AG10803 (cell line): ENCODE data around the gene FAXDC2.
A peak's percentile ranks its signal among the peaks of the same experiment; 100 is the strongest.

Experiments used
- DNase-seq: peaks from one replicate; pipeline ENCODE4 v3.0.0; 2010; ENCODE audit warnings: low read depth
- H3K4me3 ChIP-seq: 2 replicates; pipeline ENCODE4 v1.5.1; 2011; ENCODE audit warnings: mild to moderate bottlenecking, low read length, control low read depth
- TF ChIP-seq, protein P1 (sequence below): conservative IDR thresholded peaks from 2 replicates; pipeline ENCODE4 v1.5.1; 2011; ENCODE audit warnings: mild to moderate bottlenecking, low read length, control low read depth, inconsistent platforms

FAXDC2 gene, protein sequence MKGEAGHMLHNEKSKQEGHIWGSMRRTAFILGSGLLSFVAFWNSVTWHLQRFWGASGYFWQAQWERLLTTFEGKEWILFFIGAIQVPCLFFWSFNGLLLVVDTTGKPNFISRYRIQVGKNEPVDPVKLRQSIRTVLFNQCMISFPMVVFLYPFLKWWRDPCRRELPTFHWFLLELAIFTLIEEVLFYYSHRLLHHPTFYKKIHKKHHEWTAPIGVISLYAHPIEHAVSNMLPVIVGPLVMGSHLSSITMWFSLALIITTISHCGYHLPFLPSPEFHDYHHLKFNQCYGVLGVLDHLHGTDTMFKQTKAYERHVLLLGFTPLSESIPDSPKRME

DNA sequence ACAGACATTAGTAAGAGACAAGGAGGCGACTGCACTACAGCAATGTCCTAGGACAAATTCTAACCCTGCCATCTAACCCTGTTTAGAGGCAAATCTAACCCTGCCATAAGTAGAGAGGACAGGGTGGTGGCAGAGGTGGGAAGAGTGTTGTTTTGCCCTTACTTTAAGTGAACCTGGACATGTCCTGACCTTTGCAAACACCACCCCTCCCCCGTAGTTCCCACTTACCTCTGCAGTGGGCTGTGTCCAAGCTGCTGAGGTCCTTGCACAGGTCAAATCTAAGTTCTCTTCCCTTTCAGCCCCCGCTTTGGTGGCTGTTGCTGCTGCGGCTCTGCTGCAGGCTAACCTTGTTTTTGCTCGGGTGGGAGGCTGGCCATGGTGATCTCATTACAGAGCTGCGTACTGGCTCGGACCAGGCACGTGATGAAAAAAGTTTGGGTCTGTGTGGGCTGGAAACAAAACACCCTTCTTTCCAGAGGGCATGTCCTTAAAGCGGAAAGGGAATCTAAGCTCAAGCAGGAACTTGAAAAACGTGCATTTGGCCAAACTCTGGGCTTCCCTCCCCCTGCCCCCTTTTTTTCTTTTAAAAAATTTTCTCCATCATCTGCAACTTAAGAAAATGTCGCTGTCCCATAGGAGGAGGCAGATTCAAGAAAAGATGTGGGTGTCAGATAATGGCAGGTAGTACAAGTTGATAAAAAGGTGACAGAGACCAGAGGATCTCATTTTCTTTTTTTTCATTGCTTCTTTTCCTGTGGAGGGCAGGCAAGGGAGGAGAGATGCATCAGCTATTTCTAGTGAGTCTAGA, at the start of gene FAXDC2:
Gene FAXDC2 (minus strand): TSS at position 349 of the 808 bp plus-strand sequence. CDS start 12,425 bp downstream, outside the sequence.
- TF ChIP-seq, protein P1, sequence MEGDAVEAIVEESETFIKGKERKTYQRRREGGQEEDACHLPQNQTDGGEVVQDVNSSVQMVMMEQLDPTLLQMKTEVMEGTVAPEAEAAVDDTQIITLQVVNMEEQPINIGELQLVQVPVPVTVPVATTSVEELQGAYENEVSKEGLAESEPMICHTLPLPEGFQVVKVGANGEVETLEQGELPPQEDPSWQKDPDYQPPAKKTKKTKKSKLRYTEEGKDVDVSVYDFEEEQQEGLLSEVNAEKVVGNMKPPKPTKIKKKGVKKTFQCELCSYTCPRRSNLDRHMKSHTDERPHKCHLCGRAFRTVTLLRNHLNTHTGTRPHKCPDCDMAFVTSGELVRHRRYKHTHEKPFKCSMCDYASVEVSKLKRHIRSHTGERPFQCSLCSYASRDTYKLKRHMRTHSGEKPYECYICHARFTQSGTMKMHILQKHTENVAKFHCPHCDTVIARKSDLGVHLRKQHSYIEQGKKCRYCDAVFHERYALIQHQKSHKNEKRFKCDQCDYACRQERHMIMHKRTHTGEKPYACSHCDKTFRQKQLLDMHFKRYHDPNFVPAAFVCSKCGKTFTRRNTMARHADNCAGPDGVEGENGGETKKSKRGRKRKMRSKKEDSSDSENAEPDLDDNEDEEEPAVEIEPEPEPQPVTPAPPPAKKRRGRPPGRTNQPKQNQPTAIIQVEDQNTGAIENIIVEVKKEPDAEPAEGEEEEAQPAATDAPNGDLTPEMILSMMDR: no peak
- peak; percentile 79 for DNase-seq
- H3K4me3 ChIP-seq: peak within 1 kb of the TSS; percentile 76

DNA sequence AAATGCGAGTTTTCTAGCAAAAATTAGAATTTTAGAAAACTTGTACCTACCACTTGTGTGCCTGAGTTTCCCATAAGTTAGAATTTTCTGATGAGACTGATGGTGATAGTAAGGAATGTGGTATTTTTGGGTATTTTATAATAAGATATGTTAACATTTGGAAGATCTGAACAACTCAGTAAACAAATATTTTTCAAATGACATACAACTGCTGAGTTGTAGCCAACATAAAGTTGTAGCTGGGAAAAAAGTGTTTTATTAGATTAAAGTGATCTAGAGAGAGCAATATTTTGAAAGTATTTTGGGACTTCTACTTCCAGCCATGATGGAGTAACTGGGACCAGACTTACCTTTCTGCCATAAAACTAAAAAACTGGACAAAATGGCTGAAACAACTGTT, 49.7 kb upstream of the FAXDC2 start:
- TF ChIP-seq, protein P1: no peak
- no peak overlapping the region for H3K4me3 ChIP-seq
- peak; percentile 42 for DNase-seq

DNA sequence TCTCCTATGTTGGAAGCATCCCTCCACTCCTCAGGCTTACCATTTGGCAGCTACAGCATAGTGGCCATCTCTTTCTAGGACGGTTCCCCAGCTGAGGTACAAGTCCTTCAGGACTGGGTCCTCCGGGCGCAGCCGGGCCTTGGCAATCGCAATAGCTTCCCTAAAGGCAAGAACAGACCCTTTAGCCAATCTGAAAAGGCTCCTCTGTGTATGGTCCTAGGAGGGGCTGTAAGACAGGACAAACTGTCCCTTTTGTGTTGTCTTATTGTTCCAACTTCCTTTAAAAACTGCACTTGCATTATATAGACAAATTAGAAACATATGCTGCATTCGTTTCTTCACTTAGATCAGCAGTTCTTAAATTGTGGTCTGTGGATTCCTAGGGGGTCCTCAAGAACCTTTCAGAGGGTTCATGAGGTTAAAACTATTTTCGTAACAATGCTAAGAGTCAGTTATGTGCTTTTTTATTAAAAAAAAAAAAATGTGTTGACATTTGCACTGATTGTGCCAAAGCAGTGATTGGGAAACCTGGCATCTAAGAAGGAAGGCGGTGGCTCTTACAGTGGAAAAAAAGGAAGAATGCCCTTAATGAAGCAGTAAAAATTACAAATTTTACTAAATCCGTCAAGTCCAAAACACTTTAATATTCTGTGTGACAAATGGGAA, 48.9 kb upstream of the FAXDC2 start:
- DNase-seq: peak; percentile 69
- H3K4me3 ChIP-seq: no peak overlapping the region
- TF ChIP-seq, protein P1: no peak

DNA sequence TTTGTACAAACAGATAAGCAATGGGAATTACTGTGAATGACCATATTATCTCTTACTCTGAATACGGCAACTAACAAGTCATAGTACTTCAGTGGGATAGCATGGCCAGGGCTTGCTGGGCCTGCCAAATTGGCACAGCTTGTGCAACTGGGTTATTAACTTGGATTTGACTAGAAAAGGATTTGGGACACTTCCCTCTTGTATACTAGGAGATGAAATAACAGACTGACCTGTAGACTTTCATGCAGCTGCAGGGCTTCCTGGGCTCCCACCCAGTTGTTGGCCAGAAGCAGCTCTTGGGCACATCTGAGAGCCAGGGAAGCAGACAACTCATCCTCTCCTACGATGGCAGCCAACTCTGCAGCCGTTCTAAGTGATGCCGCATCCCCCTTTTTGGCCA, 47.8 kb upstream of the FAXDC2 start:
- no peak overlapping the region for H3K4me3 ChIP-seq
- TF ChIP-seq, protein P1: no peak
- no peak for DNase-seq

DNA sequence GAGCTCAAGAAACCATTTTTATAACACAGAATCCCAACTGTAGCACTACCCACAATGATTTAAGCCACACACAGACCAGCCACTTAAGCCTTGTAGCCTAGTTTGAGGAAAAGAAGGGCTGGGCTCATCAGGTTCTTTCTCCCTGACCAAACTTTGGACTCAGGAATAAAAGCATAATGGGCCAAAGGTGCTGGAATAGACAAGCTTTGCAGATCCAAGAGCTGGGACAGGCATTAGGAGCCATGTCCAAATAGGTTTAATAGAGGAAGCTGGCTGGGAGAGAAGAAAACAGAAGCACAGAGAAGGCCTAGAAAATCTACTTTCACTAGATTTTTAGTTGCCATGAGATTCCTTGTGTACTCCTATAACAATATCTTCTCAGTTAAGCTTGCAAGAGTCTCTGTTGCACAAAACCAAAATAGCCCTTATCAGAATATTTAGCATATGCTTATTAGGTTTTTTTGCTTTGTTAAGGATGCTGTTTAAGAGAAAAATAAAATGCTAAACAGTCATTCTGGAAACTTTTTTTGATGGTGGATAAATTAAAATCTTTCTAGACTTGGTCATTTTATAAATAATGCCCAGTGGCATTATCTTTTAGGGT, 46.3 kb upstream of the FAXDC2 start:
- no peak for DNase-seq
- H3K4me3 ChIP-seq: no peak overlapping the region
- TF ChIP-seq, protein P1: no peak

DNA sequence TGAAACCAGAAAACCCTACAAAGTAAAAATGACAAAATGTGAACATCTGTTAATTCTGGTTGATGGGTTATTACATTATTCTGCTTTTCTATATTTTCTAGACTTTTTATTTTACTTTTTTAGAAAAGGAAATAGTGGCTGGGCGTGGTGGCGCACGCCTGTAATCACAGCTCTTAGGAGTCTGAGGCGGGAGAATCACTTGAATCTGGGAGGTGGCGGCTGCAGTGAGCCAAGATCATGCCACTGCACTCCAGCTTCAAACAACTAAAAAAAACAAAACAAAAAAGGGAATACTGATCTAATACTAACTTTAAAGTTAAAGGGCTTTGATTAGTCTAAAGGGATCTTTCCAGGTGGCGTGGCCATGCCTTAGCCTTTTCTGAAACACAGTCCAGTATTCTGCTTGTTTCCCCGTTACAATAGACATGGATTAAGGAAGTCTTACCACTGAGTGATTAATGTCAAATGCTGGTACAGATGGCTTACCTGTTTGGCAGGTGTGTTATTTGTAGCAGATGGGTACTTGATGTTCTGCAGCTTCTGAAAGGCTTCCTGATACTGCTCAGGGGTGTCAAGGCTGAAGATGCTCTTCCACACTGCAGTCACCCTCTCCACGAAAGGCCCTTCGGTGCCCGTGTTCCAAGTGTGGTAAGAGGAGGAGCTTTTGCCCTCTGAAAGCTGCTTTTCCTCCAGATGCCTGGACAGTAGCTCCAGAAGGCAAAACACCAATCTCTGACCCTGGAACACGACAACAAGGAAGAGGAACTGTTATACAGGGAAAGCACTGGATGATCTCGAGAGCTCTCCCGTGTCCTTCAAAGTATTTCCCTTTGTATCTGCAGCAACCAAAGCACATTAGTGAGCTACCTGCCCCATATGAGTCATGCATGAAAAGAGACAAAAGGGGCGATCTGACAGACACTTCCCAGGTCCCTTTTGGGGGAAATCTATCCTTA, 45.5 kb upstream of the FAXDC2 start:
- TF ChIP-seq, protein P1: no peak
- DNase-seq: no peak
- no peak overlapping the region for H3K4me3 ChIP-seq
